ENCODE data around the gene ZDHHC11.
"Not testable (repeated sequence)": the region's sequence is repeated elsewhere in the genome, so short reads cannot be mapped to it uniquely, and the experiment has no call there.

DNA sequence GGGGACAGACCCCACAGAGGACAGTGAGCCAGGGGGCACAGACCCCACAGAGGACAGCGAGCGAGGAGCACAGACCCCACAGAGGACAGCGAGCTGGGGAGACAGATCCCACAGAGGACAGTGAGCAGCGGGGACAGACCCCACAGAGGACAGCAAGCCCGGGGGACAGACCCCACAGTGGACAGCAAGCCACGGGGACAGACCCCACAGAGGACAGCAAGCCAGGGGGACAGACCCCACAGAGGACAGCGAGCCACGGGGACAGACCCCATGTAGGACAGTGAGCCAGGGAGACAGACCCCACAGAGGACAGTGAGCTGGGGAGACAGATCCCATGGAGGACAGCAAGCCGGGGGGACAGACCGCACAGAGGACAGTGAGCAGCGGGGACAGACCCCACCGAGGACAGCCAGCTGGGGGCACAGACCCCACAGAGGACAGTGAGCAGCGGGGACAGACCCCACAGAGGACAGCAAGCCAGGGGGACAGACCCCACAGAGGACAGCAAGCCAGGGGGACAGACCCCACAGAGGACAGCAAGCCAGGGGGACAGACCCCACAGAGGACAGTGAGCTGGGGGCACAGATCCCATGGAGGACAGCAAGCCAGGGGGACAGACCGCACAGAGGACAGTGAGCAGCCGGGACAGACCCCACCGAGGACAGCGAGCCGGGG is 2.8 kb upstream of the ZDHHC11 start:
- TF ChIP-seq, protein P1, sequence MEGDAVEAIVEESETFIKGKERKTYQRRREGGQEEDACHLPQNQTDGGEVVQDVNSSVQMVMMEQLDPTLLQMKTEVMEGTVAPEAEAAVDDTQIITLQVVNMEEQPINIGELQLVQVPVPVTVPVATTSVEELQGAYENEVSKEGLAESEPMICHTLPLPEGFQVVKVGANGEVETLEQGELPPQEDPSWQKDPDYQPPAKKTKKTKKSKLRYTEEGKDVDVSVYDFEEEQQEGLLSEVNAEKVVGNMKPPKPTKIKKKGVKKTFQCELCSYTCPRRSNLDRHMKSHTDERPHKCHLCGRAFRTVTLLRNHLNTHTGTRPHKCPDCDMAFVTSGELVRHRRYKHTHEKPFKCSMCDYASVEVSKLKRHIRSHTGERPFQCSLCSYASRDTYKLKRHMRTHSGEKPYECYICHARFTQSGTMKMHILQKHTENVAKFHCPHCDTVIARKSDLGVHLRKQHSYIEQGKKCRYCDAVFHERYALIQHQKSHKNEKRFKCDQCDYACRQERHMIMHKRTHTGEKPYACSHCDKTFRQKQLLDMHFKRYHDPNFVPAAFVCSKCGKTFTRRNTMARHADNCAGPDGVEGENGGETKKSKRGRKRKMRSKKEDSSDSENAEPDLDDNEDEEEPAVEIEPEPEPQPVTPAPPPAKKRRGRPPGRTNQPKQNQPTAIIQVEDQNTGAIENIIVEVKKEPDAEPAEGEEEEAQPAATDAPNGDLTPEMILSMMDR (conservative IDR thresholded peaks at IDR 0.05 in 1 of 2, IDR thresholded peaks at IDR 0.05 in 1 of 2; ENCODE audit: extremely low read depth in 1 of 2, insufficient read depth in 1 of 2, low read depth in 1 of 2, low read length in 2 of 2): not testable (repeated sequence)
- TF ChIP-seq EZH2 (IDR thresholded peaks at IDR 0.05; ENCODE audit: borderline replicate concordance, low read length): not testable (repeated sequence)
